HFF-Myc (cell line): ENCODE measurements around the gene LEF1.

ENCODE experiments used
- DNase-seq: peaks from one replicate; pipeline ENCODE4 v3.0.0-alpha.2; 2011; ENCODE audit warnings: low read depth; ENCODE audit errors: extremely low read depth
- H3K4me3 ChIP-seq: replicated peaks from 2 replicates; pipeline ENCODE4 v1.5.1; 2011; ENCODE audit warnings: low read depth, mild to moderate bottlenecking, control low read depth, low read length
- TF ChIP-seq, protein P1 (sequence below): IDR thresholded peaks from 2 replicates; pipeline ENCODE4 v1.5.1; 2012; ENCODE audit warnings: mild to moderate bottlenecking, low read depth, low read length, control low read depth; ENCODE audit errors: missing control alignments

Gene LEF1

GRCh38 chr4:108152980-108153379, 15.8 kb downstream of the LEF1 start:
- no peak overlapping the region for H3K4me3 ChIP-seq
- no peak for DNase-seq
- TF ChIP-seq, protein P1, sequence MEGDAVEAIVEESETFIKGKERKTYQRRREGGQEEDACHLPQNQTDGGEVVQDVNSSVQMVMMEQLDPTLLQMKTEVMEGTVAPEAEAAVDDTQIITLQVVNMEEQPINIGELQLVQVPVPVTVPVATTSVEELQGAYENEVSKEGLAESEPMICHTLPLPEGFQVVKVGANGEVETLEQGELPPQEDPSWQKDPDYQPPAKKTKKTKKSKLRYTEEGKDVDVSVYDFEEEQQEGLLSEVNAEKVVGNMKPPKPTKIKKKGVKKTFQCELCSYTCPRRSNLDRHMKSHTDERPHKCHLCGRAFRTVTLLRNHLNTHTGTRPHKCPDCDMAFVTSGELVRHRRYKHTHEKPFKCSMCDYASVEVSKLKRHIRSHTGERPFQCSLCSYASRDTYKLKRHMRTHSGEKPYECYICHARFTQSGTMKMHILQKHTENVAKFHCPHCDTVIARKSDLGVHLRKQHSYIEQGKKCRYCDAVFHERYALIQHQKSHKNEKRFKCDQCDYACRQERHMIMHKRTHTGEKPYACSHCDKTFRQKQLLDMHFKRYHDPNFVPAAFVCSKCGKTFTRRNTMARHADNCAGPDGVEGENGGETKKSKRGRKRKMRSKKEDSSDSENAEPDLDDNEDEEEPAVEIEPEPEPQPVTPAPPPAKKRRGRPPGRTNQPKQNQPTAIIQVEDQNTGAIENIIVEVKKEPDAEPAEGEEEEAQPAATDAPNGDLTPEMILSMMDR: no peak

- no peak for DNase-seq
- no peak overlapping the region for H3K4me3 ChIP-seq
- TF ChIP-seq, protein P1: no peak
Observed at GRCh38 chr4:108149588-108150380, 18.9 kb downstream of the LEF1 start.

DNA sequence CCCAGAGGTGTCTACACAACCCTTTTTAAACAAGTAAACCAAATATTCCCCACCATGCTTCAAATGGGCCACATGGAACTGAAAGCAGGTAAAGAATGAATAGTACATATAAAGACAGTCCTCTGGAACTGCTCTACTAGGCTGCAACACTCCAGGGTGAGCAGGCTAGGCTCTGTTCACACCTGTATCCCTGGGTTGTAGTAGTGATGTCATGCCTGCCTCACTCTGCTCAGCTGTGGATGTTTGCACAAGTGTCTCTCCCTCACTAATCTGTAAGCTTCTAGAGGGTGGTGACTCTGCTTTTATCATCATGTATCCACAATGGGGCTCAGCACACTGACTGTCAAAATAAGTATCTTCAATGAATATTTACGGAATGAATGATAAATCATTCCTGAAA, 20.4 kb downstream of the LEF1 start:
- DNase-seq: no peak
- H3K4me3 ChIP-seq: no peak overlapping the region
- TF ChIP-seq, protein P1: no peak

DNA sequence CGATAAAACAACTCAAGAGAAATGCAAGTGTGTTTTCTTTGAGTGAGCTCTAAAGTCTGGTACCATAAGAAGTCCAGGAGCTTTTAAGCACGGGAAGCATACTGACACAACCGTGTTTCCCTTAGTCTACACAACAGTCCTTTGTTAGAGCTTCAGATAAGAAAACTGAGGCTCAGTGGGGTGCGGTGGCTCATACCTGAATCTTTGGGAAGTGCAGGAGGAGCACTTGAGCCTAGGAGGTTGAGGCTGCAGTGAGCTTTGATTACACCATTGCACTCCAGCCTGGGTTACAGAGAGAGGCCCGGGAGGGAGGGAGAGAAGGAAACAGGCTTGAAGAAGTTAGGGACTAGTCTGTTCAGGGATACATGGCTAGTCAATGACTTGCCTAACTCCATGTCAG, 21.9 kb downstream of the LEF1 start:
- no peak for DNase-seq
- TF ChIP-seq, protein P1: no peak
- no peak overlapping the region for H3K4me3 ChIP-seq

- TF ChIP-seq, protein P1: no peak
- DNase-seq: no peak
- no peak overlapping the region for H3K4me3 ChIP-seq
Observed at GRCh38 chr4:108146336-108146735, 22.4 kb downstream of the LEF1 start.

DNA sequence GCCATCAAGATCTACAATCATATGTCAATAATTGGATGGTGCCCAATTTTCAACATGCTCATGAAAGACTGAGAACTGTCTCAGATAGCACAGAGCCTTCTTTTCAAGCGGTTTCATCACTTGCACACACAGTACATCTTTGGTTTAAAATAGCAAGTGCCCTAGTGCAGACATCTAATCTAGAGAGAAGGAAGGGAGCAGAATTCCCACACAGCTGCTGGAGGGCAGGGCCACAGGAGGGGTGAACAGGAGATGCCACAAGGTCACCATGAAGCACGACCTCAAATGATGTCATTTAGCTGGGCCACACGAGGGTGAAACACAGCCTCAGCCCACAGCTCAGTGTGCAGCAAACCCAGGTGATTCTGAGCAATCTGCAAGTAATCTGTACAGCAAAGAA, 24.3 kb downstream of the LEF1 start:
- no peak overlapping the region for H3K4me3 ChIP-seq
- TF ChIP-seq, protein P1: no peak
- no peak for DNase-seq

DNA sequence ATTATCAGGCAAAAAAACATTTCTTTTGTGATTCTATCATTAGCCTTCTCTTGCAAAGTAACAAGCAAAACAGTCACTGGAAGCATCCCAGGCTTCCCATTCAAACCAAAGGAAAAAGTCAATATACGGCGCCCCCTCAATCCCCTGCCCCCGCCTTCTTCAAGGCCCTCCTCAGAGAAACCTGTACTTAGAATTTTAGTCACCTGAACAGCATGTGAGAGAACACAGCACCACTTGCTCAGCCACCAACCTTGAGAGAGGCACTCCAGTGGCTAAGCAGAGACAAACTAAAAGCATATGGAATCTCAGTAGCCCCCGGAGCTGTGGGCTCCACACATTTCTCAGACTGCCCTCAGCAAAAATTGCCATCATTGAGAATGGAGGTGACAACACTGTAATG, 25.2 kb downstream of the LEF1 start:
- DNase-seq: no peak
- TF ChIP-seq, protein P1: no peak

More for the DNA sequence above, 25.2 kb downstream of the LEF1 start:
- no peak overlapping the region for H3K4me3 ChIP-seq
